D341Med (cell line): ENCODE results near the gene UNC45B.
"Not testable (repeated sequence)": the region's sequence is repeated elsewhere in the genome, so short reads cannot be mapped to it uniquely, and the experiment has no call there.

Experiments used
- DNase-seq: peaks from one replicate; pipeline ENCODE4 v3.0.0; 2012; ENCODE audit warnings: low spot score

Gene UNC45B

GRCh38 chr17:35222452-35222851, 74.8 kb downstream of the UNC45B start:
- DNase-seq = no peak

DNA sequence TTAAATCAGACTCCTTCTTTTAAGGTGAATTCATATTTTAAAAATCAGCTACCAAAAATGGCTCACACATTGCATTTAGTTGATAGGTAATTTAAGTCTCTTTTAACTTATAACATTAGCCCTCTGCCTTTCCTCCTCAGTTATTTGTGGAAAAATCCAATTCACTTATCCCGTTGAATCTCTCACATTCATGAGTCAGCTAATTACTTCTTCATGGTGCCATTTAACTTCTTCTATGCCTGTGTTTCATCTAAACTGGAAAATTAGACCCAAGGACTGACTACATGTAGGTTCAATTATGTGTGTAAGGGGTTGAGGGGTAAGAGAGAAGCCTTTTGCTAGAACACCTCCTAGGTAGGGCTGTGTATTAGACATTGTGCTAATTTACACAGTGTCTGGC, 76.8 kb downstream of the UNC45B start:
- DNase-seq = no peak

DNA sequence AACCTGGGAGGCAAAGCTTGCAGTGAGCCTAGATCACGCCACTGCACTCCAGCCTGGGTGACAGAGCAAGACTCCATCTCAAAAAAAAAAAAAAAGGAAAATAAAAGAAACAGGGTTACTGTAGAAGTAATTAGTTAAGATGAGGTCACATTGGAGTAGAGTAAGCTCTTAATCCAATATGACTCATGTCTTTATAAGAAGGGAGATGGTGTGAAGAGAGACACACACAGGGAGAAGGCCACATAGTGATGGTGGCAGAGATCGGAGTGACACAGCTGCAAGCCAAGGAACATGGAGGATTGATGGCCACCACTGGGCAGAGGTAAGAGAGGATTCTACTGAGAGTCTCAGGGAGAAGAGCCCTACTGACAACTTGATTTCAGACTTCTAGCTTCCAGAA, 79.9 kb downstream of the UNC45B start:
- no peak for DNase-seq

DNA sequence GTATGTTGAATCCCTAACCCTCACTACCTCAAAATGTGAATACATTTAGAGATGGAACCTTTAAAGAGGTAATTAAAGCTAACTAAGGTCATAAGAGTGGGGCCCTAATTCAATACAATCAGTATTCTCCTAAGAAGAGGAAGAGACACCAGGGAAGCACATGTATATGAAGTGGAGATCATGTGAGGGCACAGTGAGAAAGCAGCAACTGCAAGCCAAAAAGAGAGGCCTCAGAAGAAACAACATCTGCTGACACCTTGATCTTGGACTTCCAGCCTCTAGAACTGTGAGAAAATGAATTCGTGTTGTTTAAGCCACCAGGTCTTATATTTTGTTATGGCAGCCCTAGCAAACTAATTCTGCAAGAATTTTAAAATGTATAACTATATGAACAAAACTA, 82.0 kb downstream of the UNC45B start:
- DNase-seq = no peak

GRCh38 chr17:35234315-35234714, 86.7 kb downstream of the UNC45B start:
- not testable (repeated sequence) for DNase-seq

- no peak for DNase-seq
Observed at GRCh38 chr17:35235289-35235688, 87.7 kb downstream of the UNC45B start.

GRCh38 chr17:35235917-35236316, 88.3 kb downstream of the UNC45B start:
- no peak for DNase-seq

DNA sequence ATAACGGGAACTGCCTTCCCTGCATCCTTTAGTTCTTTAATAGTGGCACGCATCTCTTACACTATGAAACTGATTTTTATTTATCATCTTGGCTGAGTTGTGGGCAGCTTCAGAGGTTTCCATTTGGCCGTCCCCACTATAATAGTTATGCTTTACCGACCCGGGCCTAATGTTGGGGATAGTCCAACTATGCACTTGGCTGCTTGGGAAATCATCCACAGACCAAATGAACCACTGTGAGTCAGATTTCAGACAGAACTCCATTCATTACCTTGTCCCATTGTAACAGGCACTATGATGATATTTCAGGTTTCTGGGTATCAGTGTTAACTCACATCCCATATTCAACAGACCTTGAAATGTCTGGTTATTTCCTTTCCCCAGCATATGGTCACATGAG, 89.2 kb downstream of the UNC45B start:
- DNase-seq = no peak

GRCh38 chr17:35238821-35239220, 91.2 kb downstream of the UNC45B start:
- DNase-seq = no peak
